22Rv1 (cell line): Measurements from ENCODE around the gene DGKD.

Experiments
- ZFX ChIP-seq: fragments of 450-650 bp; IDR thresholded peaks from 2 replicates; pipeline ENCODE4 v1.6.1; 2017; ENCODE audit warnings: antibody characterized with exemption, borderline replicate concordance
- TF ChIP-seq, protein P1 (sequence below): fragments of 450-650 bp; IDR thresholded peaks from 2 replicates; pipeline ENCODE4 v1.5.1; 2017; ENCODE audit warnings: mild to moderate bottlenecking

DNA sequence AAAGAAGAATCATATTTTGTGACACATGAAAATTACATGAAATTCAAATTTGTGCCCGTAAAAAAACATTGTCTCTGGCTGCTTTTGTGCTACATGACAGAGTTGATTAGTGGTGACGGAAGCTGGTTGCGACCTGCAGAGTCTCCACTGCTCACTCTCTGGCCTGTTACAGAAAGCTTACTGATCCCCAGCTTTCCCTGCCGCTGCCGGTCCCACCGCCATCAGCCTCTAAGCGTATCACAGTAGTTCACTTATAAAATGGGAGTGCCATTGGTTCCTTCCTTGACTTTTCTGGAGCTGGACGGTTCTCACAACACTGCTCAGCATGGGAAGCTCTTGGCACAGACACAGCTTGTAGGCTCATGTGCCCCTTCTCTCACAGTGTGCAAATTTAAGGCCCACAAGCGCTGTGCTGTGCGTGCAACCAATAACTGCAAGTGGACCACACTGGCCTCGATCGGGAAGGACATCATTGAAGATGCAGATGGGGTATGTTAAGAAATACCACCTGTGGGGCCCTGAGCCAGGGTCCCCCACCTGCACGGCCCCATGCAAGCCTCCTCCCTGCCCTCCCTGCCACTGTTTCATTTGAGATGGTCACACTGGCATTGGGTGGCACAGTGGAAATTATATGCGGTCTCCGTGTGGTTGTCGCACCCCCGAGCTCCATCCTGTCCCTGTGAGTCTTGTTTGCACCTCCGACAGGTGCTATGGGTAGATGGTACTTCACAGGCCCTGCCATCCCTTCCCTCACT, 81.3 kb downstream of the DGKD start:
- TF ChIP-seq, protein P1, sequence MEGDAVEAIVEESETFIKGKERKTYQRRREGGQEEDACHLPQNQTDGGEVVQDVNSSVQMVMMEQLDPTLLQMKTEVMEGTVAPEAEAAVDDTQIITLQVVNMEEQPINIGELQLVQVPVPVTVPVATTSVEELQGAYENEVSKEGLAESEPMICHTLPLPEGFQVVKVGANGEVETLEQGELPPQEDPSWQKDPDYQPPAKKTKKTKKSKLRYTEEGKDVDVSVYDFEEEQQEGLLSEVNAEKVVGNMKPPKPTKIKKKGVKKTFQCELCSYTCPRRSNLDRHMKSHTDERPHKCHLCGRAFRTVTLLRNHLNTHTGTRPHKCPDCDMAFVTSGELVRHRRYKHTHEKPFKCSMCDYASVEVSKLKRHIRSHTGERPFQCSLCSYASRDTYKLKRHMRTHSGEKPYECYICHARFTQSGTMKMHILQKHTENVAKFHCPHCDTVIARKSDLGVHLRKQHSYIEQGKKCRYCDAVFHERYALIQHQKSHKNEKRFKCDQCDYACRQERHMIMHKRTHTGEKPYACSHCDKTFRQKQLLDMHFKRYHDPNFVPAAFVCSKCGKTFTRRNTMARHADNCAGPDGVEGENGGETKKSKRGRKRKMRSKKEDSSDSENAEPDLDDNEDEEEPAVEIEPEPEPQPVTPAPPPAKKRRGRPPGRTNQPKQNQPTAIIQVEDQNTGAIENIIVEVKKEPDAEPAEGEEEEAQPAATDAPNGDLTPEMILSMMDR = no peak
- no peak for TF ChIP-seq ZFX
